HG03139 (cell line): ENCODE data around the gene SP100.
"Not testable (repeated sequence)": the region's sequence is repeated elsewhere in the genome, so short reads cannot be mapped to it uniquely, and the experiment has no call there.

Experiments
- ATAC-seq: cut with Tn5 transposase; IDR thresholded peaks from one replicate; pipeline ENCODE4 v1.9.1; 2021; ENCODE audit not compliant: unreplicated experiment

SP100 gene

GRCh38 chr2:230457073-230457768 lies 41.2 kb downstream of the SP100 start:
- no peak for ATAC-seq

GRCh38 chr2:230457793-230458192 lies 41.8 kb downstream of the SP100 start:
- no peak for ATAC-seq

- no peak for ATAC-seq
Measured at GRCh38 chr2:230459216-230459615, 43.2 kb downstream of the SP100 start.

DNA sequence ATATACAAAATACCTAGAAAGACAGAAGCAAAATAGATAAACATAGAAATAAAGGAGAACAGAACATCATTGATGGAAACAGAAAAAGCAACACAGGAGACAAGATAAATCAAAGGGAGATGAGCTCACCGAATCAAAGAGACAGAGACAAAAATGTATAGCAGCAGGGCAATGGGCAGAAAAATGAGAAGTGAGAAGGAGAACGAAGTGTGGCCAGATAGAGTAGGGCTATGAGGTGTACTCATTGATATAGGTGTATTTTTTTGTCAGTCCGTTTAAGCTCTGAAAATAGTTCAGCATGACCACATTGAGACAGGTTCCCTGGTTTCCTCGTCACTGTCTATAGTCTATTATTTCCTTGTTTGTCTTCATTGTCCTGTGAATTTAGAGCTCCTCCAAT lies 55.1 kb downstream of the SP100 start:
- no peak for ATAC-seq

- ATAC-seq, result no peak
Measured at GRCh38 chr2:230472621-230473018, 56.6 kb downstream of the SP100 start.

GRCh38 chr2:230473378-230473777 lies 57.4 kb downstream of the SP100 start:
- ATAC-seq, result no peak

DNA sequence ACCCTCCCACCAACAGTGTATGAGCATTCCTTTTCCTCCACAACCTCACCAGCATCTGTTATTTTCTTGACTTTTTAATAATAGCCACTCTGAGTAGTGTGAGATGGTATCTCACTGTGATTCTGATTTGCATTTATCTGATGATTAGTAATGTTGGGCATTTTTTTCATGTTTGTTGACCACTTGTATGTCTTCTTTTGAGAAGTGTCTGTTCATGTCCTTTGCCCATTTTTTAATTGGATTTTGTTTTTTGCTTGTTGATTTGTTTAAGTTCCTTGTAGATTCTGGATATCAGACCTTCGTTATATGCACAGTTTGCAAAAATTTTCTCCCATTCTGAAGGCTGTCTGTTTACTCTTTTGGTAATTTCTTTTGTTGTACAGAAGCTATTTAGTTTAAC lies 59.1 kb downstream of the SP100 start:
- ATAC-seq, result no peak

DNA sequence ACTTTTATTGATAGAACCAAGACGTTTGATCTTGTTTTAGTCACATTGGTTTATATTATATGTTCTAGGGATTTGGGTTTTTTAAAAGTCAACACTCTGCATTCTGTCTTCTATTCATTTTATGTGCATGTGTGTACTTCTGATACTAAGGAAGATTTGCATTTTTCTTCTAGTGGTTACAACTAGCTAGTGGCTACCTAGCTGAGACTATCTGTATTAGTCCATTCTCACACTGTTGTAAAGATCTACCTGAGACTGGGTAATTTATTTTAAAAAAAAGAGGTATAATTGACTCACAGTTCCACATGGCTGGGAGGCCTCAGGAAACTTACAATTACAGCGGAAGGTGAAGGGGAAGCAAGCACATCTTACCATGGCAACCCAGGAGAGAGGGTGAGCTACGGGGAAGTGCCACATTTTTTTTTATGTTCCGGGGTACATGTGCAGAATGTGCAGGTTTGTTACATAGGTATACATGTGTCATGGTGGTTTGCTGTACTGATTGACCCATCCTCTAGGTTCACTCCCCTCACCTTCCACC lies 69.9 kb downstream of the SP100 start:
- ATAC-seq, result no peak

GRCh38 chr2:230491219-230491618 lies 75.2 kb downstream of the SP100 start:
- ATAC-seq, result not testable (repeated sequence)

DNA sequence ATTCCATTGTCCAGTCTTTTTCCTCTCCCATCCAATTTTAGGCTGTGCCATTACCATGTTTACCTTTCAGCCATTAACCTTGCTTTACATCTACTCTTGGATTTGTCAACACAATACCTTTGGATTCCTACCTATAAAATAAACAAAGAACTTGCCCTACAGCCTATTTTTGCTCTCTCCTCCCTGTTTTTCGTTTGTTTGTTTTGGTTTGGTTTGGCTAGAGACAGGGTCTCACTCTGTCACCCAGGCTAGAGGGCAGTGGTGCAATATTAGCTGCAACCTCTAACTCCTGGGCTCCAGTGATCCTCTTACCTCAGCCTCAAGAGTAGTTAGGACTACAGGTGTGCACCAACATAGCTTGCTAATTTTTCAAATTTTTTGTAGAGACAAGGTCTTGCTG lies 76.1 kb downstream of the SP100 start:
- no peak for ATAC-seq

GRCh38 chr2:230494980-230495379 lies 79.0 kb downstream of the SP100 start:
- ATAC-seq, result no peak

DNA sequence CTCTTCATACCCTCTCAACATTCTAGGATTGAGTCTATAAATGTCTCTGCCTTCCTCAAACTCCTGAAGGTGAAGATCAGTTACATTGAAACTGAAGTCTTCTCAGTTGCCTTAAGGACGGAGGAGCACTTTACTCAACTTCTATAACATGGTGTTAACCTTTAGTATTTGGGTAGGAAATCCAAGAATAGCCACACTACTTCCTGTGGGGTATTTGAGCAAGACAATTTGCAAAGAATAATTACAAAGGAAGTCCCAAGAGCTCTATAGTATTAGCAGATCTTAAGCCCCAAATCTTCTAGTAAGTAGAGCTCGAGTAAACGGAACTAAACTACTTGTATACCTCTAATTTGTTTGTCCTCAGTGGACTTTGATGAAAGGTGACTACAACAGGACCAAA lies 80.9 kb downstream of the SP100 start:
- ATAC-seq, result no peak

DNA sequence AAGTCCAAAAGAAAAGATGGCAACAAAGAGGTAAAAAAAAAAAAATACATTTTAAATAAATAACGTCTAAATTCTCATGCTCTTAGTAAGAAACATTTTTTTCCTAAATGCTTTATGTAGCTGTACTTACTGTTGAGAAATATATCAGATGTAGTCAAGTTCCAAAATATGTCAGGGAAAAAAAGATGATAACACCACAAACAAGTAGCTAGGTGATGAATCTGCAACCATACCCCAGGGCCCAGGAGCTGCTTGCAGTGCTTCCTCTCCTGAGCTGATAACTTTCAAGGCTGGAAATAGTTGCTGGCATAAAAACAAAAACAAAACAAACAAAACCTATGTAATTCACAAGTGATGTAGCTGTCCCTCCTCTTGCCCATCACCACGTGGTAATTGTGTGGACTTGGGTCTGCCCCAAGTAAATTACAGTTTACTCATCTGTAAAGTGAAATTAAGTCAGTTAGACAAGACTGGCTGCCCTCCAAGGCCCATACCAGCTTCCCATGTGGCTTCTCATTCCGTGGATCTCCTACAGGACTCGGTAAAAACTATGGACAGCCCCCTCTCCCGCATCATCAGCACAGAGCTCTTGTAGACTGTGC lies 82.6 kb downstream of the SP100 start:
- ATAC-seq, result no peak

- ATAC-seq, result no peak
Measured at GRCh38 chr2:230502593-230502992, 86.6 kb downstream of the SP100 start.

GRCh38 chr2:230503798-230504197 lies 87.8 kb downstream of the SP100 start:
- no peak for ATAC-seq

DNA sequence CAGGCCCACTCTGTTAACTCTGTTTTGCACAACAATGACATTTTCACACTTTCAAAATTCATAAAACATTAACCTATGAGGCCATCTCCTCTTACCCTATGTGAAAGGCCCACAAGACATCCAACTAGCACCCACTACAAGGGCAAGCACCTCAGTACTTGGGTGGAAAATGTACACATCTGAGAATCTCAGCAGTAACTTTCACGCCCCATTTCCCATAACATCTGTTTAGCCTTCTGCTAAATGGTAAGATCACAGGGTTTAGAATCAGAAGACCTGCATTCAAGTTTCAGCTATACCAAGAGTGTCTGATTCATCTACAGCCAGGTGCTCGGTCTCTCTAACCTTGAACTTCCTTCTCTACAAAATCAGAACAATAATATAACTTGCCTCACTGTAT lies 89.2 kb downstream of the SP100 start:
- peak; percentile 76 for ATAC-seq

DNA sequence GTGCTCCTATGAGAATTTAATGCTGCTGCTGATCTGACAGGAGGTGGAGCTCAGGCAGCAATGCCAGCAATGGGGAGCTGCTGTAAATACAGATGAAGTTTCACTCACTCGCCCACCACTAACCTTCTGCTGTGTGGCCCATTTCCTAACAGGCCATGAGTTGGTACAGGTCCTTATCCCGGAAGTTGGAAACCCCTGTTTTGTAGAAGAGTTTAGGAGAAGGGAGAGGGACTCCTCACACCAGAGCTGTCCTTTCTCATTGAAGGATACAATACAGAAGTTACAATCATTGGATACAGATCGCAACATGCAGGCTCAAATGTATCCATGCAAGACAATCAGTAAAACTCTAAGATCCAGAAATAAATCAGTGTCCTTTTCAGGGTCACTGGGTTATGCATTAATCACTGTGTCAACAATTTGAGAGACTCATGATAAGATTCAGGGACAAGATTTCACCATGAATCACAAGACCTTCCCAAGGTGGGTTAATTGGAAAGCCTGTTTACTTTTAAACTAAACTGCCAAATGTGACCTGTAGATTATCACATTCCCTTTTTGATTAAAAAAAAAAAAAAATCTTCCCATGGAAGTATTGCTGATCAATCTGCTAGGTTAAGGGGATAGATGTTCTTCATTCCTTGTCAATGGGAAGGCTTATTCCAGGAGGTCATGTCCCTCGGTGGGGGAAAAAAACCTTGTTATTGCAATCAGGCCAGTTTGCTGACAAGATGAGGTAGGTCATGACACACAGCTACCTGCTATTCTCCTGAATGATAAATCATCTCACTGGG lies 97.2 kb downstream of the SP100 start:
- ATAC-seq, result no peak

- ATAC-seq, result no peak
Measured at GRCh38 chr2:230520061-230520874, 104.3 kb downstream of the SP100 start.

DNA sequence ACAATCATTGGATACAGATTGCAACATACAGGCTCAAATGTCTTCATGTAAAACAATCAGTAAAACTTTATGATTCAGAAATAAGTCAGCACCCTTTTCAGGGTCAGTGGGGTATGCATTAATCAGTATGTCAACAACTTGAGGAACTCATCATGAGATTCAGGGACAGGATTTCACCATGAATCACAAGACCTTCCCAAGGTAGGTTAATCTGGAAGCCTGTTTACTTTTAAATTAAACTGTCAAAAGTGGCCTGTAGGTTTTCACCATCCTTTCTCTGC lies 104.8 kb downstream of the SP100 start:
- no peak for ATAC-seq

GRCh38 chr2:230521386-230521785 lies 105.4 kb downstream of the SP100 start:
- ATAC-seq, result no peak

GRCh38 chr2:230525682-230526081 lies 109.7 kb downstream of the SP100 start:
- no peak for ATAC-seq
